ENCODE results near the gene TYRP1.

The TYRP1 gene

DNA sequence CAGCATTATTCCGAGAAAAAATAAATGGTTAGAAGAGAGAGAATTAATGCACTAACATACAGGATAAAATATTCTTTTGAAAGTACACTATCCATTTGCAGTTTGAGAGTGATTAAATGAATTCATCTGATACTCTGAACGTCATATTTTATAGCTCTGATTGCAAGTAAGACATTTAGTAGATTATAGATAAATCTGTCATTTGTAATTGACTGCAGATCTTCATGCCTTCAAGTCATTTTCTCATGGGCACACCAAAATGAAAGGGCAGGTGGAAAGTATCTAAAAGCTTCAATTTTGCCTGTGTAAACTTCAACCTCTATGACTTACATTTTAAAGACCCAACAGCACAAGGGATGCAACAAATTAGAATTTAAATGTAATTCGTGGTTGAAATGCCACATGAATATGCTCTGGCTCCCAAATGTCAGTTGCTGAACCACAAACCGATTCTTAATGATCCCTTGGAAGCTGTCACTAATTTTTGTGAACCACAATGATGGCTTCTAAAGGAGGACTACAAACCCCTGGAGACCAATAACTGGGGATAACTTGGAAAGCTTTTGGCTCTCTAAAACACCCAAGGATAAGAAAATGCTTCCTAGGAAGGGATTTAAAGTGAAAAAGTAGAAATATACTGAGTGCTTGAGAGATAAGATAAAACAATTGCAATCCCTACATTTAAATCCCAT is 3.9 kb downstream of the TYRP1 start:
- Histone ChIP-seq H2AFZ (ENCODE audit: low read length) (no peak overlapping the region), H4K20me1 (ENCODE audit: insufficient read depth, low read length, poor library complexity, severe bottlenecking) (no peaks in the 10 kb centered on the region), H3K9me2 (replicated peaks; ENCODE audit: low read depth, low read length) (no peaks in the 10 kb centered on the region), H3K4me3 (ENCODE audit: low read length, poor library complexity, severe bottlenecking) (peak overlapping the region; percentile 5), H3F3A (ENCODE audit: low read depth) (no peaks in the 10 kb centered on the region), H3K4me1 (ENCODE audit: insufficient read depth, low read length, poor library complexity, severe bottlenecking) (peaks cover 25% of the 10 kb centered on the region), H3K36me3 (ENCODE audit: insufficient read depth, low read length) (no peaks in the 10 kb centered on the region), H3K4me2 (ENCODE audit: low read depth, low read length, poor library complexity, severe bottlenecking) (peak overlapping the region; percentile 55), H3K79me2 (ENCODE audit: insufficient read depth, low read length) (no peaks in the 10 kb centered on the region), H3K9ac (ENCODE audit: low read depth, low read length, poor library complexity, severe bottlenecking) (no peak overlapping the region), H3K27me3 (ENCODE audit: insufficient read depth, low read length, poor library complexity, severe bottlenecking) (no peaks in the 10 kb centered on the region), H3K9me3 (ENCODE audit: insufficient read depth, low read depth, low read length) (no peaks in the 10 kb centered on the region)
- no peak for TF ChIP-seq EZH2phosphoT487 (IDR thresholded peaks at IDR 0.05; ENCODE audit: borderline replicate concordance)
- no peak for TF ChIP-seq CTCF (conservative IDR thresholded peaks at IDR 0.05; ENCODE audit: low read length)

- H3K4me1 ChIP-seq (ENCODE audit: insufficient read depth, low read length, poor library complexity, severe bottlenecking), result peaks cover 25% of the 10 kb centered on the region
- H4K20me1 ChIP-seq (ENCODE audit: insufficient read depth, low read length, poor library complexity, severe bottlenecking), result no peaks in the 10 kb centered on the region
- no peaks in the 10 kb centered on the region for H3K36me3 ChIP-seq (ENCODE audit: insufficient read depth, low read length)
- no peak overlapping the region for H2AFZ ChIP-seq (ENCODE audit: low read length)
- H3K4me3 ChIP-seq (ENCODE audit: low read length, poor library complexity, severe bottlenecking), result peak overlapping the region; percentile 5
- no peaks in the 10 kb centered on the region for H3K9me2 ChIP-seq (replicated peaks; ENCODE audit: low read depth, low read length)
- peak overlapping the region; percentile 55 for H3K4me2 ChIP-seq (ENCODE audit: low read depth, low read length, poor library complexity, severe bottlenecking)
- no peak overlapping the region for H3K9ac ChIP-seq (ENCODE audit: low read depth, low read length, poor library complexity, severe bottlenecking)
- H3K27me3 ChIP-seq (ENCODE audit: insufficient read depth, low read length, poor library complexity, severe bottlenecking), result no peaks in the 10 kb centered on the region
- H3F3A ChIP-seq (ENCODE audit: low read depth), result no peaks in the 10 kb centered on the region
- H3K79me2 ChIP-seq (ENCODE audit: insufficient read depth, low read length), result no peaks in the 10 kb centered on the region
- H3K9me3 ChIP-seq (ENCODE audit: insufficient read depth, low read depth, low read length), result no peaks in the 10 kb centered on the region
- TF ChIP-seq CTCF (conservative IDR thresholded peaks at IDR 0.05; ENCODE audit: low read length) (no peak), EZH2phosphoT487 (IDR thresholded peaks at IDR 0.05; ENCODE audit: borderline replicate concordance) (no peak)
Measured at GRCh38 chr9:12697719-12698118, 4.5 kb downstream of the TYRP1 start.

DNA sequence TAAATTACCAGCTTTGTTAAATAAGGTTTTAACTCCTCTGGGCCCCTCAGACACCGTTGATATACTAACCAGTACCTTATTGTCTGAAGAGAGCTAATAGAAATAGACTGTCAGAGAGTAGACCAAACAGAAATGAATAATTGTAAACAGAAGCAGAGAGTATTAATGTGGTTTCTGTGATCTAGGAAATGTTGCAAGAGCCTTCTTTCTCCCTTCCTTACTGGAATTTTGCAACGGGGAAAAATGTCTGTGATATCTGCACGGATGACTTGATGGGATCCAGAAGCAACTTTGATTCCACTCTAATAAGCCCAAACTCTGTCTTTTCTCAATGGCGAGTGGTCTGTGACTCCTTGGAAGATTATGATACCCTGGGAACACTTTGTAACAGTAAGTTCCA is 5.1 kb downstream of the TYRP1 start:
- Histone ChIP-seq H2AFZ (ENCODE audit: low read length) (peak overlapping the region; percentile 40; the same call in 1 of the 2 replicates), H3K9me3 (ENCODE audit: insufficient read depth, low read depth, low read length) (no peaks in the 10 kb centered on the region), H4K20me1 (ENCODE audit: insufficient read depth, low read length, poor library complexity, severe bottlenecking) (no peaks in the 10 kb centered on the region), H3K79me2 (ENCODE audit: insufficient read depth, low read length) (no peaks in the 10 kb centered on the region), H3K27me3 (ENCODE audit: insufficient read depth, low read length, poor library complexity, severe bottlenecking) (no peaks in the 10 kb centered on the region), H3F3A (ENCODE audit: low read depth) (no peaks in the 10 kb centered on the region), H3K36me3 (ENCODE audit: insufficient read depth, low read length) (no peaks in the 10 kb centered on the region), H3K4me1 (ENCODE audit: insufficient read depth, low read length, poor library complexity, severe bottlenecking) (peaks cover 25% of the 10 kb centered on the region), H3K9me2 (replicated peaks; ENCODE audit: low read depth, low read length) (no peaks in the 10 kb centered on the region), H3K4me2 (ENCODE audit: low read depth, low read length, poor library complexity, severe bottlenecking) (peak overlapping the region; percentile 55), H3K4me3 (ENCODE audit: low read length, poor library complexity, severe bottlenecking) (no peak overlapping the region), H3K9ac (ENCODE audit: low read depth, low read length, poor library complexity, severe bottlenecking) (no peak overlapping the region)
- TF ChIP-seq EZH2phosphoT487 (IDR thresholded peaks at IDR 0.05; ENCODE audit: borderline replicate concordance) (no peak), CTCF (conservative IDR thresholded peaks at IDR 0.05; ENCODE audit: low read length) (no peak)

Data from Loucy (cell line).